GM20431 (cell line): ENCODE data around the gene CEBPG.

Experiments
- in situ Hi-C: fragments of 300-500 bp; cut with MseI, MboI; formaldehyde crosslinking; loops from one replicate; pipeline ENCODE4 v1.15.0; 2020; ENCODE audit warnings: low sequenced_read_pairs; ENCODE audit not compliant: unreplicated experiment

The CEBPG gene

DNA sequence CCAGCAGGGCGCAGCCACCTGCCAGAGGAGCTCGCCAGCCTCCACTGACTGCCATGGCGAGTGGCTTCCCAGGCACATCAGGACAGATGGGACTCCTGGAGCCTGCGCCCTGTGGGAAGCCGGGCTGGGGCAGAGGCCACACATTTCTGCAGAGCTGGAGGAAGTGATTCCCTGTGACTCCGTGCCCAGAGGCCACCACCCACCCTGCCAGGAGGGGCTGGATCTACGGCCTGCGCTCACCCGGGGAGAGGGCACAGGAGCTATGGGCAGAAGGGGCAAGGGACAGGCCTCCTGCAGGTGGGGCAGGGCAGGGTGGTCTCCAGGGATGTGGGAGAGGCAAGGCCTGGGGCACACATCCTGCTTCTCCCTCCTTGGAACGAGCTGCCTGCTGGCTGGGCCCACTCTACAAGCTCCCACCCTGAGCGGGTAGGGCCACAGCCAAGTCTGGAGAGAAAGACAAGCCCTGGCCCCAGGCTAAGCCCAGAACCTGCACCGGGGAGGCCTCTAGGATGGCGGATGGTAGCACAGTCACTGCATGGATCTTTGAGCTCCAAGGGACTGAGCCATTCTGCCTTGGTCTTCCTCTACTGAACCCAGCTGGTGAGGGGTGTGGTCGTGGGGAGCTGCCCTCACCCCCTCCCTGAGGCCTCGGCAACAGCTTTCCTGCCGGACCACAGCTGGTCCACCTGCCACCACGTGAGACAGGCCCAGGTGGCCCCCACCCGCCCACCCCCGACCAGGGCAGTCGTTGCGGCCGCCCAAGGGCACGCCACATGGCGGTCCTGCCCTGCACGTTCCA lies 40.6 kb downstream of the CEBPG start:
- in situ Hi-C loops = loop anchor here (10.0 kb wide), 1 partner anchor 179 kb away; no protein-coding TSS in a partner anchor

DNA sequence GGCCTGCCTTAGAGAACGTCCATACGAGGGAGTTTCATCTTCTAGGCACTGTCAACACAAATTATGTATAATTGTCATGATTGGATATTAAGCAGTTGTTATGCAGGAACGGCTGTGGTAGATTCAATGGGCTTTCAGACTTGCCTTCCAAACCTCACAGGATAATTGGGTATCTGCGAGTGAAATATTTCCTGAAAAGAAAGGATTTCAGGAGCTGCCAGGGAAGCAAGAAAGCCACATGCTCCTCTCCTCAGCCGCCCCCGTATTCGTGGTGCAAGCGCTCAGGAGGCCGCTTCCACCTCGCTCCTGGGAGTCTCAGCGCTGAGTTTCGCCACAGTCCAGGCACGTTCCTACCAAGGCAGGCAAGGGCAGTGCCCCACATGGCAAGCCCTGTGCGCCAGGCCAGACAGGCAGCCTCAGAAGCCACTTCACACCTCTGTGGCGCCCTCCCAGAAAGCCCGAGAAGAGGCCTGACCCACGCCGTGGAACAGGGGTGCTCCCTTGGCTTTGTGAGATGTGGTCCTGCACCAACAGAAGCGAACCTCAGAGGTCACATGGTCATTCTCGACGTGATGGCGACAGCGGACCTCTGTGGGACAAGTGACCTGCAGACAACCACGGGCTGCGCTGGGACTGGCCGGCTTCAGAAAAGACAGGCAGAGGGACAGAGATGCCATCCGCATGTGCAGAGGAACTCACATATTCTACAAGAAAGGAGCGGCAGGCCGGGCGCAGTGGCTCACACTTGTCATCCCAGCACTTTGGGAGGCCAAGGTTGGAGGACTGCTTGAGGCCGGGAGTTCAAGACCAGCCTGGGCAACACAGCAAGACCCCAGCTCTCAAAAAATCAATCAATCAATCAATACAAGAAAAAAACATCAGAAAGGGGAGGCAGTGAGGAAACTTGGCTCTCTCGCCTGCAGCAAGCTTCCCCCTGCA lies 41.4 kb downstream of the CEBPG start:
- in situ Hi-C loops = loop anchor here (10.0 kb wide), 1 partner anchor 180 kb away; no protein-coding TSS in a partner anchor

DNA sequence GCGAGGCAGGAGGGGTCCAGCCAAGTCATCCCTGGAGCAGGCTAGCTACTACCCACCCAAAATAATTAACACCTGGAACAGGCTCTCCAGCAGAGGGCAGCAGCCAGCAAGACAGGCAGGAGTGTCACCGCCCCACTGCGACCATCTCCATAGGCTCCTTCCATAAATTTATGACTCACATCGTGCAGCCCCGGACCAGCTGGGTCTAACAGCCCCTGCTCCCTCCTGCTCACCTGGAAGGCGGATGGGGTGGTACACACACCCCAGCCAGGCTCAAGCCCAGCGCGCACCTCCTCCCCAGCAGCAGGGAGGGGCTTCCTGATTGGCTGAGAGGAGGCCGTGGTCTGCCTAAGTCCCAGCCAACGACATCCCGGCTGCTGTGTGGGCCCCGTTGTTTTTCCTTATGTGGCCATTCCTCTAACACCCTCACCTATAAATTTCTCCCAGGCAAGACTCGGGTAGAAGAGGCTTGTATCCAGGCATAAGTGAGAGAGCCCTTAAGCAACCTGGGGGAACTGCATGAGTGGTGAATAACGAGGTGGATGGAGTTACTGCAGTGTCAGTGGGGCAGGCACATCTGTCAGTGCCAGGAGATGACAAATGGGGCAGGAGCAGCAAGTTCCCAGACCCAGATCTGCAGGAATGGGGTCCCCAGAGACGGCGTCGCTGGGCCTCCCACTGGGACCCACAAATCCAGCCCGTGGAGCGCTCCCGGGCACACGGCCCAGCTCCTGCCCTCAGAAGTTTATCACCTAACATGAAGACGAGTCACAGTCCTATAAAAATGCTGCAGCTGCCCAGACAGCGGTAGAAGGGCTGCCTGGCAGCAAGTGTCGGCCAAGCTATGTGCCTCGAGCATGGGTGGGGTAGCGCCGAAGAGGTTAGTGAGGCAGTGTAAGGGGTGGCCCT lies 43.1 kb downstream of the CEBPG start:
- in situ Hi-C loops = loop anchor here (10.0 kb wide), 1 partner anchor 182 kb away; no protein-coding TSS in a partner anchor

DNA sequence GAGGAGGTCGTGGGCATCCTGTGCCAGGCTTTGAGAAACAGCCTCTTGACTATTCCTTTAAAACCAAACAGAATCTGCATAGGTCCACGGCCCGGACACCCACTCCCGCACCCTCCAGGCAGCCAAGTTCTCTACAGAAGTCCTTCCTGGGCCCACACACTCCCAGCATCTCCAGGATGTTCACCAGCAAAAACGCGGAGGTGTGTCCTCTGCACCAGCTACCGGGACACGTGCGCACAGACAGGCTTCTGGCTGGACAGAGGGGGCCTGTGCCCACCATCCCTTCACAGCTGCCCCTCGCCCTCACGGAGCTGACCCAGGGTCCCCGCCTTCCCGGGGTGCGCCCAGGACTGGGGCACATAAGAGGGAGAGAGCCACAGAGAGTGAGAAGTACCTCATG lies 44.2 kb downstream of the CEBPG start:
- in situ Hi-C loops = loop anchor here (10.0 kb wide), 1 partner anchor 183 kb away; no protein-coding TSS in a partner anchor

DNA sequence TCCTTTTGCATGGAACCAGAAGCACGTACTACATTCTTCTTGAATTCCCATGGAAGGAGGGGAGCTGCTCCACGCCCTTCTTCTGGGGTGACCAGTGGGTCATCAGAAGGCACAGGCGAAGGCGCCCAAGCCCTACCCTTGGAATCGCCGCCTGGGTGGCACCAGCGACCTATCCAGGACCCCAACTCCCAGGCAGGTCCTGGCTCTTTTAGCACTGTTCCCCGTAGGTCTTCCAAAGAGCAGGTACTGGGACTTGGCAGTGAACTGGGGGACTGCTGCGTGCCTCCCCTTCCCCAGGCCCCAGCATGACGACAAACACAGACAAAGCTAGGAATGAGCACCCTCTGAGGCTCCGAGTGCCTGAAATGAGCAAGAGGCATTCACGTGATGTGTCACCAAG lies 45.0 kb downstream of the CEBPG start:
- in situ Hi-C loops = loop anchor here (10.0 kb wide), 1 partner anchor 184 kb away; no protein-coding TSS in a partner anchor

DNA sequence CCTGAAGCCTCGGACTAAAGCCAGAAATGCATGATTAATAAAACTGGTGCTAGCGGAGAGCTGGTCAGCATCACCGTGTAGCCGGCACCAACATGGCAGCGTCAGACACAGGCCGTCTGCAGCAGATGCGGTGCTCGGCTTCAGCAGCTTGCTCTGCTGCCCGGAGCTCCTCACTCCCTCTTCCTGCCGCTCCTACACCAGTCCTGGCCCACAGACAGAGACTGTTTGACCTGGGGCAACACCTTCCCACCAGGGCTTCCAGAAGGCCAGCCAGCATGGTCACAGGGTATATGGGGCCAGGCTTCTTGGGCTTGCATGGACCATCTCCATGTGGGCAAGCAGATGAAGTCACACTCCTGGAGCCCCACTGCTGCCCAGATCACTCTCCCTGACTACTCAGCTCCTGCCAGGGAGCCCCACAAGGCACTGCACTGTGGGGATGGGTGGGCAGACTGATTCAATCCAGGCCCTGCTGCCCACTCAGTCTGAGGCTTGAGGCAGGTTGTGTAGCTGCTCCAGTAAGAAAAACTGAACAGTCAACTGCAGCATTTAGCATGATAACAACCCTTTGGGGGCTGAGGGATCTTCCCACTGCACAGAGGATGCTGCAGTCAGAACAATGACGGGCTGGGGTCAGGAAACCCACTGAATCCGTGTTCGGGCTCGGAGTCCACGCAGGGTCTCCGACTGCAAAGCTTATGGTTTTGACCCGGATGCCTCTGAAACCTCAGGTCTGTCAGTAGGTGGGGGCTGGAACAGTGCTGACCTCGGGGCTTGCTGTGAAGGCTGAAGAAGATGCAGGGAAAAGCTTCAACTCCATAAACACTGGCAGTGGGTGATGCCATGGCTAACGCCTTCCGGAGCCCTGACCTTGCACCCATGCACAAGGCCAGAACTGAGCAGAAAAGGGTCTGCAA lies 45.6 kb downstream of the CEBPG start:
- in situ Hi-C loops = loop anchor here (10.0 kb wide), 1 partner anchor 184 kb away; no protein-coding TSS in a partner anchor

DNA sequence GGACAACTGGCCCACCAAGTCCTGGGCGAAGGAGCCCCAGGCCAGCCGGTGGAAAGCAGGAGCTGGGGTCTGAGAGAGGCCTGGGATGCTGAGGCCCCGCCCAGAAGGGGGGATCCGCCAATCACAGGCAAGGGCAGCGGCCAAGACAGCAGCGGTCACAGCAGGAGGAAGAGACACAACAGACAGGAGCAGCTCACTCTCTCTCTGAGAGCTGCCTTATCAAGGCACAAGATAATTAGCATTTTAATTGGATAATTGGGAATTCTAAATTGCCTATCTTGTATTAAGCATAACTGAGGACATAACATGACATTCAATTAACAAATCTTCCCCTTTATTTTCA lies 46.2 kb downstream of the CEBPG start:
- in situ Hi-C loops = loop anchor here (10.0 kb wide), 2 partner anchors 185 to 355 kb away; no protein-coding TSS in a partner anchor

DNA sequence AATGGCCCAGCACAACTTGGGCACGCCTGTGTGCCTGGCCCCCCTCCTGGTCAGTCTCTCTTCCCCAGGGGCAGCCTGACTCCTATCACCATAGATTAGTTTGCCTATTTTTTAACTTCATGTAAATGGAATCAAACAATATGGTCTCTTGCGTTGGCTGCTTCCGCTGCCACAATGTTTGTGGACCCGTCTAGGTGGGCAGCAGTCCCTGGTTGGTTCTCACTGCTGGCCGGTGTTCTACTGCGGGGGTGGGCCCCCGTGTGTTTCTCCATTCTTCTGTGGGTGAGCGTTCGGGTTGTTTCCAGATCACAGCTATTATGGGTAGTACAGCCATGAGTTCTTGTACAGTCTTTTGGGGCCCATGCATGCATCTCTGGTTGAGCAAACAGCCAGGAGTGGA lies 47.3 kb downstream of the CEBPG start:
- in situ Hi-C loops = loop anchor here (10.0 kb wide), 1 partner anchor 354 kb away; no protein-coding TSS in a partner anchor

DNA sequence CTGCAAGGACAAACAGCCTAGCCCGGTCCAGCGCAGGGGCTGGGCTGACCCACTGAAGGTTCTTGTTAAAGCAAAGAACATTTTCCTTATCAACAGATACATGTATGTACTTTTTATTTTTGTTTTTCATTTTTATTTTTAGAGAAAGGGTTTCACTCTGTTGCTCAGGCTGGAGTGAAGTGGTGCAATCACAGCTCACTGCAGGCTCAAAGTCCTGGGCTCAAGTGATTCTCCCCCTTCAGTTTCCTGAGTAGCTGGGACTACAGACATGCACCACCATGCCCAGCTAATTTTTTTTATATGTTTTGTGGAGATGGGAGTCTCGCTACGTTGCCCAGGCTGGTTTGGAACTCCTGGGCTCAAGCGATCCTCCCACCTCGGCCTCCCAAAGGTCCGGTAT lies 47.9 kb downstream of the CEBPG start:
- in situ Hi-C loops = loop anchor here (10.0 kb wide), 1 partner anchor 353 kb away; no protein-coding TSS in a partner anchor

DNA sequence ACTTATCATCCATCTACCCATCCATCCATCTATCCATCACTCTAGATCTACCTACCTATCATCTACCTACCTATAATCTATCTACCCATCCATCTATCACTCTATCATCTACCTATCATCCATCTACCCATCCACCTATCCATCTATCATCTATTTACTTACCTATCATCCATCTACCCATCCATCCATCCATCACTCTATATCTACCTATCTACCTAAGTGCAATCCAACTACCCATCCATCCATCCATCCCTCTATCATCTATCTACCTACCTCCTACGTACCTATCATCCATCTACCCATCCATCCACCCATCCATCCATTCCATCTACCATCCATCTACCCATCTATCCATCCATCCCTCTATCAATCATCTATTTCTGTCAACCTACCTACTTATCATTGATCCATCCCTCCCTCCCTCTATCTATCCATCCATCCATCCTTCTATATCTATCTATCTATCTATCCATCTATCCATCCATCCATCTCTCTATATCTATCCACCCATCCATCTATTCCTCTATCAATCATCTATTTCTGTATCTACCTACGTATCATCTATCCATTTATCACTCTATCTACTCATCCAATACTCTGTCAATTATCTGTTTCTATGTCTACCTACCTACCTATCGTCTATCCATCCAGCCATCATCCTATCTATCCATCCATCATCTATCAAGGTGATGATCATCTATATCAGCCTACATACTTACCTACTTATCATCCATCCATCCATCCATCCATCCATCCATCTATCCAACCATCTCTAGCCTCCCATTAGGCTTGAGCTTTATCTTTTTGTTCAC lies 49.1 kb downstream of the CEBPG start:
- in situ Hi-C loops = loop anchor here (10.0 kb wide), 1 partner anchor 352 kb away; no protein-coding TSS in a partner anchor

DNA sequence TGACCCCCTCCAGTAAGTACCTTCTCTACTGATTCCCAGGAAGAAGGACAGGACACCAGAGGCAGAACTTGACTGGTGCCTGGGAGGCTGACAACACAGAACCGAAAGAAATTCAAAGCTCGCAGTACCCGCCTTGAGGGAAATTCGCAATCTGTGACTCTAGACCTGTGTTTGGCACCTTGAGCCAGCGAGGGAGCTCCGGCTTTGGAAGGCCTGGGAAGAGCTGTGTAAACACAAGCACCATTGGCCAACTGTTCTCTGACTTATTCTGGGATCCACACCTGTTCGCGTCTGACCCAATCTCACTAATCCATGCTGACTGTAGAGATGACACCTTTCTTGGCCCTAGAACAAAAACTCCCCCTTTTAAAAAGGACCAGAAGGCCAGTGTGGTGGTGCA lies 50.7 kb downstream of the CEBPG start:
- in situ Hi-C loops = loop anchor here (10.0 kb wide), 1 partner anchor 351 kb away; no protein-coding TSS in a partner anchor

DNA sequence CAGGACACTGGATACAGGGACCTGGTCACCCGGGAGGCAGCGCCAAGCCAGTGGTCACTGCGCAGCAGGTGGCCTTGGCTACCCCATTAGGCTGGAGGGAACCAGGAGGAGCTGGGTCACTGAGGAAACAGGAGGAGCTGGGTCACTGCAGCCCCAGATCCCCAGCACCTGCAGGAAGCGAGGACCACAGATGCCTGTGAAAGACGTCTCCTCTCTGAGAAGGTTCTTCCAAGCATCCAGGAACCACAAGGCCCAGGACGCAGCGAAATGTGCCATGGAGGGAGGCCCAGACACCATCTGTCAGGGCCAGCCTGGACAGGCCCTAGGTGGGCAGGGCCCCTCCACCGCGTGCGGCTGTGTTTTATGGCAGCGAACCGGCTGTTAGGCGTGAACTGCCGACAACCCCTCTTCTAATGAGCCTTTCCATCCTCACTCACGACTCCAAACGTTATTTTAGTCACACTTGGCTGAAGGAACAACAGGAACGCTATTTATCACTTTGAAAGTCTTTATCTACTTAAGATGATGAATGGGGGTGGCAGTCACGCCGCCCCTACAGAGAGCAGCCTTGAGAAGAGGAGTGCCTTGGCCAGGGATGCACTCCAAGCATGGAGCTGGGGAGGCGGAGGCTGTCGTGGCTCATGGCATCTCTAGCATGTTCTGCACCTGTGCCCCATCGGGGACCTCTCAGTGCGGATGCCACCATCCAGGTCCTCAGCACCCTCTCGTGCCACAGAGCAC lies 53.3 kb downstream of the CEBPG start:
- in situ Hi-C loops = loop anchor here (10.0 kb wide), 1 partner anchor 348 kb away; no protein-coding TSS in a partner anchor

DNA sequence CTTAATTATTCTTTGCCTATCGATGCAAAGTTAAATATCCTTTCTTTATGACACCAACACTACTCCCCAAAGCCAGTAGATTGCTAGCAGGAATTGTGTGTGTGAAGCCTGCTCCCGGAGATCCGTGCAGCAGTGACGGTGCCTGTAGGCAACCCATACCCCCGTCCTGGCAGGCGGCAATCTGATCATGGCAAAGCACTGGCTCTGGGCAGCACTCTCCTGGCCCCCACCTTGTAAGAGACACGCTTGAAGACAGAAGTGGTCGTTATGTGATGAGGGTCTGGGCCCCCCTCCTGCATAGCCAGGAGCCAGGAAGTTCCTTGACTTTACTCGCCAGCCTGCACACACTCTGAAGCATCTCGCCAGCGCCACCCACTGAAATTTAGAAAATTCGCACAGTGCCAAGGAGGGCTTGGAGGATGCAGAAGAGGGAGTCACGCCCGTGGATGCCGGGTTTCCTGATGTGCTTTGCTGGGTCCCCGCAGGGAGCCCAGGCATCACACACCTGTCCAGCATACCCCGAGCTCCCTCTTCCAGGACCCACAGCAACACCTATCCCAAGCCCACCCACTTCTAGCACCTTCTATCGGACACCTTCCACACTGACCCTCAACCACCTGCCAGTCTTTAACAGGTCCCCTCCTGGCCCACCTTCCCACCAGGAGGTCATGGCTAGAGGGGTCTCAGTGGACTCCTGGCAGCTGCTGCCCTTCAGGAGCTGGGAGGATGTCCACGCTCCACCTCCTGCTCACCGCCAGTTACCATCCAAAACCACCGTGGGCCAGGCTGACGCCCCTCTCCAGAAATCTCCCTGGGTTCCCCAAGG lies 54.5 kb downstream of the CEBPG start:
- in situ Hi-C loops = loop anchor here (10.0 kb wide), 1 partner anchor 347 kb away; no protein-coding TSS in a partner anchor

DNA sequence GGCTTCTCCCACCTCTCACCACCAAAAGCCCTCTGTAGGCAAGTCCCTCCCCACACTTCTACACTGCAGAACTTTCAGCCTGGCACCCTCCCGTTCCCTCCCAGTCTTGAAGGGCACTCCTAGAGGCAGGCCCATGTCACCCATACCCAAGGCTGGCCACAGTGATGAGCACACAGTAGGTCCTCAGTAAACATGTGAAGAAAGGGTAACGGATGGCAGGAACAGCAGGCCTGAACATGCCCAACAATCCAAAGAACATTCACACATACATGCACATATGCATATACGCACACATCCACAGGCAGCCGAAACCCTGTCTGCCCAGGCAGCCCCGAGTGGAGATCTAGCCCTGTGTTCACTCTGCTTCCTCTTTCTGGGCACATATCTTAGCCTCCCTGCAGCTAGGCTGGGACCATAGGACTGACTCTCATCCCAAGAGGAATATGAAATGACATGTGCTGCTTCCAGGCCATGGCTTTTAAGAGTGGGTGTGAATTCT lies 55.2 kb downstream of the CEBPG start:
- in situ Hi-C loops = loop anchor here (10.0 kb wide), 1 partner anchor 346 kb away; no protein-coding TSS in a partner anchor

DNA sequence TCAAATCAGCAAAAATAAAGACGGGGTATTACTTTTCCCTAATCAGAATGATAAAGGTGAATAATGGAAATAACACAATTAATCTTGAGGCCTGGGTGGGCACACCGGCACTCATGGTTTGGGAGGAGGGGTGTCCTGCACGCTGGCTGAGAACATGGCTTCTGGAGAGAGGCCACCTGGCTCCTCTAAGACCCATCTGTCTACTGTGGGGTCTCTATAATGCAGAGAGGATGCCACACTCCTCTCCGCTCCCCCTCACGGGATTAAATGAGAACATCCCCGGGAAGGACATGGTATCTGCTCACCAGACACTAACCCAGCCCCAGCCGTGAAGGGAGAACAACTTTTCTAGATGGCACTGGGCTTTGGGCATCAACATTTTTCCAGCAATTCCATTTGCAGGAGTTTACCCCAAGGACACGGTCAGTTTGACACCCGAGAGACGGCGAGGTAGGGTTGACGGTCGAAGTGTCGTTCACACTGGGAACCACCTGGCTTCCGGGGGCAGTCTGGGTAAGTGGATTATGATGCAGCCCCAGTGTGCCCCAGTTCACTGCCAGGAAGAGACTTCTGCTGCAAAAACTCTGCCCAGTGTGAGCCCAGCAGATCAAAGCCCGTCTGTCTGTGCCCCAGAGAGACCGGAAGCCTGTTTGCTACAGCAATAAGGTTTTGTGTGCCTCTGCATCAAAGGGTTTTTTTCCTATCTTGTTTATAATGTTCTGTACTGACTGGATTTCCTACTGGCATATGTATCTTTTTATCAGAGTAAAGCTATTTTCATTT lies 56.6 kb downstream of the CEBPG start:
- in situ Hi-C loops = loop anchor here (10.0 kb wide), 1 partner anchor 345 kb away; no protein-coding TSS in a partner anchor
